Stimulated activated CD4-positive, alpha-beta T cell treated with anti-CD3 and anti-CD28 coated beads, TNF-alpha, amount 100 ng/mL, for 48 hours (primary cell): ENCODE results near the gene HMGB2.

Experiments used
- DNase-seq, 3 donors: peaks; one replicate each; pipeline ENCODE4 v3.0.0-alpha.2; 2020; ENCODE audit warnings: low read depth in 3 of 3

The HMGB2 gene

DNA sequence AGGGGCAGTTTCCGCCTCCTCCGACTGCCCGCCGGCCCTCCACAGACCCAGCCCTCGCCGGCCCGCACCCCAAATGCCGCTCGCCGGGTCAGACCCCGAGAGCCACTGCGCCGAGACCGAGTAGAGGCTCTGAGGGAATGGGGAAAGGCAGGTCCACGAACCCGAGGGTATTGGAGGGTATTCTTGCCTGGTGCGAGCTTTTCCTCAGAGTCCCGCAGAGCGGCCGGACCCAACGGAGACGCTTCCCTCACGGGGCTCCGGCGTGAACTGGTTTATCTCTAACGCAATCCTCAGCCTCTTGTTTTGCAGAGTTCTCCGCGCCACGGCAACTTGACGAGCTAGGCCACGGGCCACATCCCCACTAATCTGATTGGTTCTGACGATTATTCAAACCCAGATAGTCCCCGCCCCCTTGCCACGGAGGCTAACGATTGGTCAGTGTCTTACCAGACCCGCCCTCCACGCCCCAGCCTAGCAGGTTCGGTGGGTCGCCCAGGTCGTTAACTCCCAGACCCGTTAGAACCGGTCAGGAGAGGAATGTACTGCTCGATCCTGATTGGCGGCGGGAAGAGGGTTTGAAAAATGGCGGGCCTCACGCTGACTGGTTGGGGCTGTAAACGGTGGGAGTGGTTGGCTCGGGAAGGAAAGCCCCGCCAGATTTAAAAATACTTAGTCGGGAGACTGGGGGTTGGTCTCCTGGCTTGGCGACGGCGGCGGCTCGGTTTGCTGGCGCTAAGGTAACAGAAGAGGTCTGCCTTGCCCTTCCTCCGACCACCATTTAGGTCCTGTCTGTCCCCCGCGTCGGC is at the start of gene HMGB2:
Gene HMGB2 (minus strand): TSS at position 274 of the 806 bp plus-strand sequence. CDS start 709 bp downstream, outside the sequence.
- peak; percentile 99 to 100 (median 99) for DNase-seq

DNA sequence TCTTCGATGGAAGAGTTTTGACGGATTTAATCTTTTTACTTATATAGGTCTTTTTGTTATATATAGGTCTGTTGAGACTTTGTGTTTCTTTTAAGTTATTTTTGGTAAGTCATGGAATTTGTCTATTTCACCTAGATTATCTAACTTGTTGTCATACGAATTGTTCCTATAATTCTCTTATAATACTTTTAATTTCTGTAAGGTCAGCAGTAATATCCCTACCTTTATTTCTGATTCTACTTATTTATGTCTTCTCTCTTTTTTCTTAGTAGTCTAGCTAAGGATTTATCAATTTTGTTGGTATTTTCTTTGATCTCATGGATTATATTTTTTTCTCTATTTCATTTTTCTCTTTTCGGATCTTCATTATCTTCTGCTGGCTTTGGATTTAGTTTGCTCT is 48.2 kb upstream of the HMGB2 start:
- DNase-seq = no peak

DNA sequence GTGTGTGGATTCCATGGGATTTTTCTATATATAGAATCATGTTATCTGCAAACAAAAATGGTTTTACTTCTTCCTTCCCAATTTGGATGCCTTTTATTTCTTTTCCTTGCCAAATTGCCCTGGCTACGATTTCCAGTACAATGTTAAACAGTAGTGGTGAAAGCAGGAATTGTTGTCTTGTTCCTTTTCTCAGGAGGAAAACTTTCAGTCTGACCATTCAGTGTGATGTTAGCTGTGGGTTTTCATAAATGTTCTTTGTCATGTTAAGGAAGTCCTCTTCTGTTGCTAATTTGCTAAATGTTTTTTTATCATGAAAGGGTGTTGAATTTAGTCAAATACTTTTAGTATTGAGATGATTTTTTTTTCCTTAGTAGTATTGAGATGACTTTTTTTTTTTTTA is 47.5 kb upstream of the HMGB2 start:
- no peak for DNase-seq

DNA sequence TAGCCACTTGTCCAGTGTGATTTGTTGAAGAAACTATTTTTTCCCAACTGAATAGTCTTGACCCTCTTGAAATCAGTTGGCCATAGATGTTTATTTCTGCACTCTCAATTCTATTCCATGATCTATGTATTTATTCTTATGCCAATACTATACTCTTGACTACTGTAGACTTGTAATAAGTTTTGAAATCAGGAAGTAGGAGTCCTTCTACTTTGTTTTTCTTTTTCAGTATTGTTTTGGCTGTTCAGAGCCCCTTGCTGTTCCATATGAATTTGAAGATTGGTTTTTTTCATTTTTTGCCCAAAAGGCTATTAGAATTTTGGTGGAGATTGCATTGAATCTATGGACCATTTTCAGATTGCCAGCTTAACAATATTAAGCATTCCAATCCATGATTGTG is 46.8 kb upstream of the HMGB2 start:
- no peak for DNase-seq

DNA sequence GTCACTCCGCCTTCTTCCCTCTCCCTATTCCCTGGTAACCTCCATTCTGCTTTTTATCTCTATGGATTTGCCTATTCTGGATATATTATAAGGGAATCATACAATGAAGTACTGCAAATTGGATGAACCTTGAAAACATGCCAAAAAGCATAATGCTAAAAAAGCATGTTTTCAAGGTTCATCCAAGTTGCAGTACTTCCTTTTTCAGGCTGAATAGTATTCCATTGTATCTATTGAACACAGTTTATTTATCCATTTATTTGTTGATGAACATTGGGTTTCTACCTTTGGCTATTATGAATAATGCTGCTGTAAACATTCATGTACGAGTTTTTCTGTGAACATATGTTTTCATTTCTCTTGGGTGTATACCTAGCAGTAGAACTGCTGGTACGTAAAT is 45.8 kb upstream of the HMGB2 start:
- no peak for DNase-seq

DNA sequence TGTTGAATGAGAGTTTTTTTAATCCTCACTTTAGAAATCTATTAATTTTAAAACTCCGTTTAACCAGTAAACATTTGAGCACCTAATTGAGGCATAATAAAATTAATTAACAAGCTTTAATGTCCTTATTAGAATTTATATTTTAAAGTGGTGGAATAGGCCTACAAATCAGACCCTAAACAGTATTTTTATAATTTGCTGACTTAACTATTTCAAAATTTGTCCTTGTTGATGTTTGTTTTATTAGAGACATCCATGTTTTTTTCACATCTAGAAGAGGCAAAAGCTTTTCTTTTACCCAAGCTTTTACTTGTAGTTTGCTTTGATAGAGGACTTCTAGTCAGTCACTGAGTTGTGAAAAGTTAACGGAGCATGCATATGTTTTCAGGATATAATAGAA is 40.4 kb upstream of the HMGB2 start:
- DNase-seq = no peak

DNA sequence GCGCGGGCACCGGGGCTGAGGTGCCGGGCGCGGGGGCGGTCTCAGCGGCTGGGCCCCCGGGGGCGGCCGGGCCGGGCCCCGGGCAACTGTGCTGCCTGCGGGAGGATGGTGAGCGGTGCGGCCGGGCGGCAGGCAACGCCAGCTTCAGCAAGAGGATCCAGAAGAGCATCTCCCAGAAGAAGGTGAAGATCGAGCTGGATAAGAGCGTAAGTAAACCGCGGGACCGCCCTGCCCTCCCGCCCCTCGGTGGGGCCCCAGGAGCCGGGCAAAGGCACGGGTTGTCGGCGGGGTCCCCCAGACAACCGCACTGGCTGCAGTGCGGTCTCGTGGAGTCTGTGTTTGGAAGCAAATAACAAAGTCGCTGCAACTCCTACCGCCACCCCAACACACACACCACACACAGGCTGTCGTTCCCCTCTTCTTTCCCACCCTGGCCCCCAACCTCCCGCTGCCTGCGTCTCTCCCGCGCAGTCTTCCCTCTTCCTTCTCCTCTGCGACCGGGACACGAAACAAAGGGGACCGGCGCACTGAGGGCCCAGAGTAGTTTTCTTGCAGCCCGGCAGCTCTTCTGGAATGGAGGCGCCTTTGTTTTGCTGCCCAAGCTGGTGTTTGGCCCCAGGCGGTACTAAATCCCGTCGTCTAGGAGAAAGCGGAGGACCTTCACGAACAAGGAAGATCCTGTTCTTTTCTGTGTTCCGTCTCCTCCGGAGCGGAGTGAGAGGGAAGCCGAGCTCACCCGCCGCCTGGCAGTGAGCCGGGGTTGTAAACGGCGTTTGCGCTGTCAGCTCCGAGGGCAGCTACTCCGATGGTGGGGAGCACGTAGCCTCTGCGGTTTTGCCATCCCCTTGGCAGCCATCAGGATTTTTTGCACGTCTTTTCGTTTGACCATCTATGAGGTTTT is 37.4 kb upstream of the HMGB2 start:
- peak in 2 of 3 donors; percentile 8 to 34 for DNase-seq

DNA sequence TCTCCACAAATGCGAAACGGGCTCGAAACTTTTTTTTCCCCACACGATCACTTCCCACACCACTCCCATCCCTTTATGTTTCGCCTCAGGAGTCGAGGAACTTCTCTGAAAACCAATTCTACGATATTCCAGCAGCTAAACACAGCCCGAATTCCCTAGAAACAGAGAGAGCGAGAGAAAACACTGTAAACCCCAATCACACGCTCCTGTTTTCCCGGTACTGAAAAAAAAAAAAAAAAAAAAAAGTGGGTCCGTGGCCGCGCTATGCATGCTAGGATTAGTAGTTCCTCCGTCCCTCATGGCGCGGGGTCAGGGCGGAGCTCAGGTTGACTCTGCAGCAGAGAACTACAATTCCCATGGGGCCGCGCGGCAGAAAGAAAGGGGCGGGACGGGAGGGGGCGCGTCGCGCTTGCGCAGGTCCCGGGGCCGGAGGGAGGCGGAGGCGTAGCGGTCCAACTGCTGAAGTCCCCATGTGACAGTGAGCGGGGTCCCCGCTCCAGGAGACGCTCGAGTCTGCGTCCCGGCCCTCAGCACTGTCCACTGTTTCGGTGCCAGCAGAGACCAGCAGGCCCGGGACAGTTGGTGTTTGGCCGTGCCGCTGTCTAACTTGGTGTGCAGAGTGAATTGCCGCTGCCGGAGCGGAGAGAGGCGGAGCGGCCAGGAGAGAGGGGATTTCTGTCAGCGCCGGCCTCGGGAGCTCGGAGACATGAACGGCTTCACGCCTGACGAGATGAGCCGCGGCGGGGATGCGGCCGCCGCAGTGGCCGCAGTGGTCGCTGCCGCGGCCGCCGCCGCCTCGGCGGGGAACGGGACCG is 36.5 kb upstream of the HMGB2 start, which contains the start of gene SAP30:
Gene SAP30 (plus strand): TSS at position 478 of the 815 bp plus-strand sequence. CDS start 229 bp downstream, at position 707.
- peak; percentile 90 to 93 (median 93) for DNase-seq

DNA sequence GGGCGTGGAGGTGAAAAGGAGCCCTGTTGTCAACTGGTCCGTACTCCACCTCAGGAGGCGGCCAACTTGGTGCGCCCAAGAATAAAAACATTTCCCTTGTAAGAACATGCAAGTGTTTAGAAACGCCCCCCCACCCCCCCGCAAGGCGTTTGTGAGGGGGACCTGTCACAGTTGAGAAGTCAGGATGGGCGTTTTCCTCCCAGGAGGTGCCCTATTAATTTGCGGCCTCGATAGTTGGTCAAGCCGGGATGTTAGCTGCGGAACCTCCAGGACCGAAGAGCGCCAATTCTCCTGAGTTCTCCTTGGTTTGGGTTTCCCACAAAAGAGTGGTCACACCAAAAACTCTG is 35.9 kb upstream of the HMGB2 start:
- DNase-seq = peak; percentile 25 to 47 (median 38)

DNA sequence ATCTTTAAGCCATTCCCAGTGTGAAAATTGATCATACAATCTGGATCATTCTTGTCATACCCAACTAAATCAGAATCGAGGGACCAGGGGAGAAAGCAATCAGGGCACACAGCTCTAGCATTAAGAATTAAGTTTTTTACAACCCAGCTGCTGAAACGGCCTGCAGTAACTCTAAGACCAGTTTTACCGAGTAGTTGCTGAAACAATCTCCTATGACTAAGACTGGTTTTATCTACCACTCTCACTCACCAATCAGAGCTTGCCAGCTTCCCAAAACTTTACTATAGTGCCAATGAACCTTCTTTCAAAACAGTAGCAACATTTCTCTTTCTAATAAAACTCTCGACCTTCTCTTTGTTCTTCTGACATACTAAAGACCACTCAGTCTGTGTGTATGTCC is 33.8 kb upstream of the HMGB2 start:
- no peak for DNase-seq

DNA sequence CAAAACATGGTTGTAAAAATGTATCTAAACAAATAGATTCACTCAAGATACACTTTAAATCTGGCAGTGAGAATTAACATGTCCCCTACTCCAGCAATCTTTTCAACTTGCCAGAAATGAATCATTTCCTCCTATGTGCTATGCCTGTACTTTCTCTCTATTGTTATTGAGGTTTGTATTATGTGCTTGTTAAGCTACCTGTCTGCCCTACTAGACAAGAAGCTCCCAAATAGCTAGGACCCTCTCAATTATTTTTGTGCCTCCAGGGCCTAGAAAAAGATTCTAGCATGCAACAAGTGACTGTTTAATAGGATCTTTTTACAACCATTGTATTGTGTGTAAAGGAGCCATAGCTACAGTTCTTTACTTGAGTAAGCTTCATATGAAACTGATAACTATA is 33.1 kb upstream of the HMGB2 start:
- DNase-seq = no peak

DNA sequence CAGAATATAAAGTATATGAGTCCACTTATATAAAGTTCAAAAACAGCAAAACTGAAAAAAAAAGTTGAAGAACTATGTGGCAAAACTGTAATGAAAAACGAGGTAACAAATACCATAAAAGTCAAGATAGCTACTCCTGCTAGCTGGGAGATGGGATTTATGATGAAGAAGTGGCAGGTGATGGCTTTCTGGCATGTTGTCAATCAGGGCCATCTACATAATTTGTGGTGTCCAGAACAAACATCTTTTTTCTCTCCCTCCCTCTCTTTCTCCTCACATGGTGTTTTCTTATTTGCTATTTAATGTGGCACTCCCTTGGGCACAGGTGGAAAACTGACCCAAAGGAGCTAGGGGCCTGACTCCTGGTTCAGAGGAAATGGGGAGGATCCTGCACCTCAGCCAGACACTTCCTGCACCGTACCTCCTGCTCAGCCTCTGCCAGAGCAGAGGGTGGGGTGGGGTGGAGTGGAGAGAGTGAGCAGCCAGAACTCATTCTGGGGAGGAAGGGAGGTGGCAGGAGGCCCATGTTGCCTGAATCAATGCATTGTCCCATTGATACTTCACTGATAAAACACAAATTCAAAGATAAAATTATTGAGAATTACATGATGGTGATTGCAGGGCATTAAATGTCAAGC is 31.3 kb upstream of the HMGB2 start:
- no peak for DNase-seq

DNA sequence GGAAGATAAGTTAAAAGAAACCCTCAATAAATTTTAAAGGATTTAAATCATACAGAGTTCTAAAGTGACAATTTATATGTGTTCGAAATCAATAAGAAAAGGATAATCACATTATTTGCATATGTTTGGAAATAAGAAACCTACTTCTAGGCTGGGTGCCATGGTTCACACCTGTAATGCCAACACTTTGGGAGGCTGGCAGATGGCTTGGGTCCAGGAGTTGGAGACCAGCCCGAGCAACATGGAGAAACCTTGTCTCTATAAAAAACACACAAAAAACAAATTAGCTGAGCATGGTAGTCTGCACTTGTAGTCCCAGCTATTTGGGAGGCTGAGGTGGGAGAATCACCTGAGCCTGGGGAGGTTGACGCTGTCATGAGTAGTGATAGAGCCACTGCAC is 28.5 kb upstream of the HMGB2 start:
- no peak for DNase-seq

DNA sequence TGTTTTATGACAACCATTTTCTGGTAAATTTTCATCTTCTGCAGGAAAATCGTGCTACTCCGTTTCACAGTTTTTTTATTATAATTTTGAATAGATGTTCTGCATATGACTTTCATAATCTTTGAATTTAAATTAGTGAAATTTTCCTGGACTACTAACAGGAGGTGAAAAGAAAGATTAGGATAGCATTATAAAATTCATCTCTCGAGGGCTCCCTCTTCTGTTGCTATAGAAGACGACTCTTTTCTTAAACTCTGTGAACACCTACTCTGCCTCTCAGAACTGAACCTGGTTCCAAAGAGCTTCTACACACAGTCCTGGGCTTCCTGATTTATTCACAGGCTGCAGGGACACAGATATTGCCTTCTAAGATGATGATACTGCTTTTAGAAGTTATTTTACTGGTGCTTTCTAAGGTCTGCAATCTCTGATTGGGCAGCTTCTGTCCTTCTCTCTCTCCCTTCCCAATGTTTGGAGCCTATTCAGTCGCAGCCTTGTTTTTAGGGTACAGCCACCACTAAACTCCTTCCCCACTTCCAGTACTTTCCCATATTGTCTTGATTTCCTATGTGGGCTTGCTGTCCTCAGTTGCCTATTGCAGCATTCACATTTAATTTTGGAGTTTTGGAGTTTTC is 26.5 kb upstream of the HMGB2 start:
- no peak for DNase-seq

DNA sequence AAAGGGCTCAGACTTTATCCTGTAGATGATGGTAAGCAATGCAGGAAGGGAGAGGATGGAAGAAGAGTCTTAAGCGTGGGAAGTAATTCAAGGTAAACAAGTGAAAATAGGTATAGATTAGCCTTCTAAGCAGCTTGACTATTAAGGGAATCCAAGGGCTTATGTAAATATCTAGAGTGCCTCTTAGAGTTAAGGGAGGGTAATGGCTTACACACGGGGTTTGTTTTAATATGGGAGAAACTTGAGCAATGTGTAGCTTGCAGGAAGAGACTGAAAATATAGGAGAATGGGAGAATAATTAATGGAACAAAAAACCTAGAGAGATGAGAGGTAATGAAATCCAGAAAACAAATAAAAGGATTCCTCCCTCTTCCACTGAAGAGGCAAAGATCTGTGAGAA is 23.8 kb upstream of the HMGB2 start:
- DNase-seq = no peak

DNA sequence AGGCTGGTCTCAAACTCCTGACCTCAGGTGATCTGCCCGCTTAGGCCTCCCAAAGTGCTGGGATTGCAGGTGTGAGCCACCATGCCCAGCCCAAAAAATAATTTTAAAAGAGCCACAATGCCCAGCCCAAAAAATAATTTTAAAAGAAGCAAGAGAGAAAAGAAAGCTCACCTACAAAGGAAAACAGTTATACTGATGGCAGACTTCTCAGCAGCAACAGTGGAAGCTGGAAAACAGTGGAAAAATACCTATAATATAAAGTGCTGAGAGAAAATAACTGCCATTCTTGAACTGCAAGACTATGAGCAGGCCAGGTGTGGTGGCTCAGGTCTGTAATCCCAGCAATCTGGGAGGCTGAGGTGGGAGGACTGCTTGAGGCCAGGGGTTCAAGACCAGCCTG is 13.3 kb upstream of the HMGB2 start:
- DNase-seq = no peak

DNA sequence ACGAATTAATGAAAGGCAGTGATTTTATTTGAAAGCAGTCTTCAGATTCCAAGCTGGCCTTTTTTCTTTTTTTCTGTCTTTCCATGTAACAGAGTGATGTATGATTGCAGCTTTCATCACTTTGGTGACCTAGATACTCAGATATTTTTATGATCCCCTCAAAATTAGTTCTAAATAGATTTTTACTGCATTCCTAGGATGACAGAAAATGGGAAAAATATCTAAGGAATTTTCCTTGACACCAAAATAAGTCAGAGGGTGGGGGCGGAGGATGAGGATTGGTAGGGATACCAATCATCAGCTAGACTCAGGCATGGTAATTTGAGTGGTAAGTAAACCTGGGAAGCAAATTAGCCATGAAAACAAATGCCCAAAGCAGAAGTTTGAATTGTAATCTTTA is 11.9 kb upstream of the HMGB2 start:
- DNase-seq = no peak

DNA sequence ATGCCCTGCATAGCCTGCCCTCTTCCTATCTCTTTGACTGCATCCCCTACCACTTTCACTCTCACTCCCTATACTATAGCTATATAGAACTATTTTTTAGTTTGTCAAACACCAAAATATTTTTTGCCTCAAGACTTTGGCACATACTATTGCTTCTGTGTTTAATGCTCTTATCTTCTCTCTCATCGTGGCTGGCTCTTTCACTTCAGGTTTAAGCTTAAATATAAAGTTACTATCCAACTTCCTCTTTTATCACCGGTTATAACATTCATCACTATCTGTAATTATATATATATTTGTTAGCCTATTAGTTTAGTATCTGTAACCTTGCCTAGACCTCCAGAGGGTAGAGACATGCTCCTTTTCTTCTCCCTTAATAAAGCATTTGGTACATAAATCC is 11.5 kb upstream of the HMGB2 start:
- DNase-seq = no peak

DNA sequence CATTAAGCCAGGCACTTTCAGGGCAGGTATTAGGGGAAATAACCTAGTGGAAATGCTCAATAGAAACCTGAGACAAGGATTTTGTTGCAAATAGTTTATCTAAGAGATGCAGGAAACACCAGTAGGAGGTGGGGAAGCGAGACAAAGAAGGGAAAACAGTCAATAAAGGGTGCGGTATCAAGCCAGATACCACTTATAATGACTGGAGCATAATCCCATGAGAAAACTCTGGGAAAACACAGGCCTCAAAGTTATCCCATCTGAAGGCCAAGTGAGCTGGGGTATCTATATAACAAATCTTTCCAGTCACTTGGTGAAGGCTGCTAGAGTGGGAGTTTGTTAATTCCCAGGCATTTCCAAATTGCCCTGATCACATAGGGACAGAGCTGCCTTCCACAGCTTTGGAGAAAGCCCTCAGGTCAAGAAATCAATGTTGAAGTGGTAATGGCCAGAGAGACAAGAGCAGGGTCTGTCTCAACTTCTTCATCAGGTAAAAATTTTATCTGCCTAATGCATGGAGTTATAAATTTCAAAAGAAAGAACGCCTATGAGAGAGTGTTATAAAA is 9.8 kb upstream of the HMGB2 start:
- no peak for DNase-seq

DNA sequence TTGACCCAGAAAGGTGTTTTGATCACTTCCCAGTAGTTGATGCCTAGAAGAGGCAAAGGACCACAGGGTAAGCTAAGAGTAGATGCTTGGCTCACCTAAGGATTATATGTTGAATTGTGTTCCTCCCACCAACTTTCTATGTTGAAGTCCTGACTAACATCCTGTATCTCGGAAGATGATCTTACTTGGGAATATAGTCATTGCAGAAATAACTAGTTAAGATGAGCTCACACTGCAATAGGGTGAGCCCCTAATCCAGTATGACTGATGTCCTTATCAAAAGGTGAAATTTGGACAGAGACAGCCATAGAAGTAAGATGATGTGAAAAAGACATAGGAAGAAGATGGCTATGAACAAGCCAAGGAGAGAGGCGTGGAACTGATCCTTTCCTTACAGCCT is 3.3 kb upstream of the HMGB2 start:
- DNase-seq = no peak
